HEK293T (cell line): ENCODE measurements around the gene HDAC11.

Experiments
- CTCF ChIA-PET: fragments of 350-600 bp; formaldehyde crosslinking; extraction: SDS; loops from one replicate; lab custom pipeline; 2021; ENCODE audit warnings: antibody characterized with exemption, inconsistent platforms; lab: Yijun Ruan, JAX
- POLR2A ChIA-PET: fragments of 350-600 bp; formaldehyde crosslinking; extraction: SDS; loops from one replicate; lab custom pipeline; 2020; ENCODE audit warnings: antibody characterized with exemption, inconsistent platforms; lab: Yijun Ruan, JAX
- DNase-seq: peaks from one replicate; pipeline ENCODE4 v3.0.0; 2012; ENCODE audit warnings: mixed read lengths; ENCODE audit errors: extremely low spot score
- ARNT ChIP-seq: fragments of 450-650 bp; IDR thresholded peaks from 2 replicates; pipeline ENCODE4 v1.6.1; 2017; ENCODE audit warnings: mild to moderate bottlenecking
- BHLHE40 ChIP-seq: fragments of 450-650 bp; IDR thresholded peaks from 2 replicates; pipeline ENCODE4 v1.6.1; 2016; ENCODE audit warnings: mild to moderate bottlenecking, moderate library complexity, borderline replicate concordance
- CTBP1 ChIP-seq: fragments of 450-650 bp; IDR thresholded peaks from 2 replicates; pipeline ENCODE4 v1.6.1; 2016; ENCODE audit warnings: borderline replicate concordance
- ELF4 ChIP-seq: fragments of 450-650 bp; IDR thresholded peaks from 2 replicates; pipeline ENCODE4 v1.6.1; 2017; ENCODE audit warnings: antibody characterized with exemption
- FOXA1 ChIP-seq: fragments of 450-650 bp; IDR thresholded peaks from 2 replicates; pipeline ENCODE4 v1.6.1; 2016; ENCODE audit warnings: mild to moderate bottlenecking
- FOXK2 ChIP-seq: fragments of 450-650 bp; IDR thresholded peaks from 2 replicates; pipeline ENCODE4 v1.6.1; 2016; ENCODE audit warnings: mild to moderate bottlenecking
- FOXM1 ChIP-seq: fragments of 450-650 bp; IDR thresholded peaks from 2 replicates; pipeline ENCODE4 v1.6.1; 2017; ENCODE audit warnings: mild to moderate bottlenecking, borderline replicate concordance
- HDGF ChIP-seq: fragments of 450-650 bp; IDR thresholded peaks from 2 replicates; pipeline ENCODE4 v1.6.1; 2017; ENCODE audit warnings: antibody characterized with exemption, borderline replicate concordance
- L3MBTL2 ChIP-seq: fragments of 450-650 bp; conservative IDR thresholded peaks from 2 replicates; pipeline ENCODE4 v1.6.1; 2016; ENCODE audit warnings: mild to moderate bottlenecking
- LEF1 ChIP-seq: fragments of 450-650 bp; IDR thresholded peaks from 2 replicates; pipeline ENCODE4 v1.6.1; 2017; ENCODE audit warnings: mild to moderate bottlenecking, borderline replicate concordance
- NFRKB ChIP-seq: fragments of 450-650 bp; IDR thresholded peaks from 2 replicates; pipeline ENCODE4 v1.6.1; 2016; ENCODE audit warnings: mild to moderate bottlenecking, moderate library complexity
- SP1 ChIP-seq: fragments of 450-650 bp; IDR thresholded peaks from 2 replicates; pipeline ENCODE4 v1.6.1; 2017
- SUZ12 ChIP-seq: fragments of 450-650 bp; IDR thresholded peaks from 2 replicates; pipeline ENCODE4 v1.6.1; 2016; ENCODE audit warnings: mild to moderate bottlenecking
- TARDBP ChIP-seq: fragments of 450-650 bp; IDR thresholded peaks from 2 replicates; pipeline ENCODE4 v1.6.1; 2016
- ZNF384 ChIP-seq: fragments of 450-650 bp; IDR thresholded peaks from 2 replicates; pipeline ENCODE4 v1.6.1; 2016
- TF ChIP-seq, protein P1 (sequence below): fragments of 450-650 bp; IDR thresholded peaks from 2 replicates; pipeline ENCODE4 v1.6.1; 2016

HDAC11 gene

DNA sequence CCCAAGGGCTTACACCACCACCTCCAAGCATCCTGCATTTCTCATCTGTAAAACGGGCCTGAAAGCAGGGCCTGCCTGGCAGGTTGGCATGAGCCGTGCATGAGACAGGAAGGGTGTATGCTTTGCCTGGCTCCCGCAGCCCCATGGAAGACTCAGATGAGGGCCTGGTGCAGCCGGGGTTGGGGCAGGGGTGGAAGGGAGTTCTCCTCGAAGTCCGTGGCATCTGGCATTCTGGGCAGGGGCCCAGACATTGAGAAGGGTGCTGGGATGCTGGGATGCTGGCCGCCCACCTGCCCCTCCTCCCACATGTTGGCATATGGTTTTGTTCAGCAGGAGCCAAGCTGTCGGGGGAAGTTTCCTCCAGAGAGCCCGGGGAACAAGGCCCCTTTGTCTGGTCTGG is 55.8 kb downstream of the HDAC11 start:
- DNase-seq, result no peak
- ChIA-PET CTCF (no interaction called here), POLR2A (no interaction called here)
- TF ChIP-seq FOXK2, result no peak
- TF ChIP-seq SP1, result no peak
- TF ChIP-seq ARNT, result no peak
- TF ChIP-seq LEF1, result no peak
- TF ChIP-seq FOXM1, result no peak
- no peak for TF ChIP-seq L3MBTL2

DNA sequence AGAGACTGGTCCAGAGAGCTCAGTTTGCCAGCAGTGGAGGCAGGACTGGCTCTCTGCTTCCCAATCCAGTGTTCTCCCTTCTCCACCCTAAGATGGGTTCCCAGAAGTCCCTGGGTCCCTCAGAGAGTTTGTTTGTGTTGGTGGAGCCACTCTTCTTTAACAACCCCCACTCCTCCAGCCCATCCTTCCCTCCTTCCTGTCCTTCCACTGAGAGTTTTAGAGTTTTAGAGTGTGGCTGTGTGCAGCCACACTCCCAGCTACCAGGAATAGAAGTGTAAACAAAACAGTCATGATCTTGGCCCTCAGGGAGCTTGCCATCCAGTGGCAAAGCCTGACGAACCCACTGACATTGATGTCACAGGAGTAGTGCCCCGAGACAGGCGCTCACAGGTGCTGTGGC is 56.3 kb downstream of the HDAC11 start:
- ChIA-PET CTCF (no interaction called here), POLR2A (no interaction called here)
- no peak for DNase-seq
- TF ChIP-seq ARNT, result no peak

DNA sequence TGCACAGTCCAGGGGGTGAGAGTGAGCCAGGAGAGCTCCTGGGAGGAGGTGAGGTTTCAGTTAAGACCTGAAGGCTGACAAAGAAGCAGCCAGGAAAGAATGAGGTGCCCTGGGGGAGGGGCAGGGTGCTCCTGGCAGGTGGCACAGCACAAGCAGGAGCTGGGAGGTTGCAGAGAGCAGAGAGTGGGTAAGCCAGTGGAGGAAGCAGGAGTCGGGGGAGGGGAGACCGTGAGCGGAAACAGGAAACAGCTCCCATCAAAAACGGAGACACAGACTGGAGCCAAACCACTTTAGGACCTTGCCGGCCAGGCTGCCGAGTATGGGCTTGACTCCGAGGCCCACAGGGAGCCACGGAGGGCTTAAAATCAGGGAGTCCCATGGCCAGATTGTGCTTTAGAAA is 56.7 kb downstream of the HDAC11 start:
- CTCF ChIA-PET, result no interaction called here
- no peak for DNase-seq

DNA sequence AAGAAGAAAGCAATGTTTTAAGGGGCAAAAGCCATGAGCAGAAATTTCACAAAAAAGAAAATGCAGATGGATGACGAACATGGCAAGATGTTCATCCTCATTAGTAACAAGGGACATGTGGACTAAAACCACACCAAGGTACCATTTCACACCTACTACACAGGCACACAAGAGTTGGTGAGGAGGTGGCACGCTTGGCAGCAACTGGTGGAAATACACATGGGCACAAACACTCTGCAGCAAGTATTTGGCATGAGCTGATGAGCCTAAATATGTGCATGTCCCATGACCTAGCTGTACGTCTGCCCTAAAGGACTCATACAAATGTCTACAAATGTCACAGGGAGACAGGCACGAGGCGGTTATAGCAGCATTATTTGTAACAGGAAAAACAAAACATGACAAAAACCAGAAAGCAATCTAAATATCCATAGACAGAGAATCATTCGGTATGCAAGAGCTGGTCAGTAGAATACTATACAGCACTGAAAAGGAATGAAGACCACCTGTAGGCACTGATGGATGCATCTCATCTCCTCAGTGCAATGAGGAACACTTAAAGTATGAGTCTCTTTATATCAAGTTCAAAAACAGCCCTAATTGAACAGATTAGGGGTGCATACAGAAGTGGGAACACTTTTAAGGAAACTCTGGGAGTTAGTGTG is 57.3 kb downstream of the HDAC11 start:
- no peak for TF ChIP-seq TARDBP
- CTCF ChIA-PET, result no interaction called here
- DNase-seq, result no peak
- POLR2A ChIA-PET, result no interaction called here

More for the DNA sequence above, 56.7 kb downstream of the HDAC11 start:
- TF ChIP-seq ARNT, result no peak
- no peak for TF ChIP-seq ZNF384
- no peak for TF ChIP-seq SUZ12
- no peak for TF ChIP-seq FOXM1
- TF ChIP-seq CTBP1, result no peak
- no peak for TF ChIP-seq BHLHE40
- TF ChIP-seq NFRKB, result no peak
- no peak for TF ChIP-seq HDGF
- no peak for TF ChIP-seq ELF4
- no peak for TF ChIP-seq LEF1
- no peak for TF ChIP-seq L3MBTL2
- TF ChIP-seq FOXK2, result no peak
- no peak for TF ChIP-seq SP1
- no peak for TF ChIP-seq FOXA1
- no peak for TF ChIP-seq TARDBP
- TF ChIP-seq, protein P1, sequence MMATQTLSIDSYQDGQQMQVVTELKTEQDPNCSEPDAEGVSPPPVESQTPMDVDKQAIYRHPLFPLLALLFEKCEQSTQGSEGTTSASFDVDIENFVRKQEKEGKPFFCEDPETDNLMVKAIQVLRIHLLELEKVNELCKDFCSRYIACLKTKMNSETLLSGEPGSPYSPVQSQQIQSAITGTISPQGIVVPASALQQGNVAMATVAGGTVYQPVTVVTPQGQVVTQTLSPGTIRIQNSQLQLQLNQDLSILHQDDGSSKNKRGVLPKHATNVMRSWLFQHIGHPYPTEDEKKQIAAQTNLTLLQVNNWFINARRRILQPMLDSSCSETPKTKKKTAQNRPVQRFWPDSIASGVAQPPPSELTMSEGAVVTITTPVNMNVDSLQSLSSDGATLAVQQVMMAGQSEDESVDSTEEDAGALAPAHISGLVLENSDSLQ, result no peak
- POLR2A ChIA-PET, result no interaction called here

DNA sequence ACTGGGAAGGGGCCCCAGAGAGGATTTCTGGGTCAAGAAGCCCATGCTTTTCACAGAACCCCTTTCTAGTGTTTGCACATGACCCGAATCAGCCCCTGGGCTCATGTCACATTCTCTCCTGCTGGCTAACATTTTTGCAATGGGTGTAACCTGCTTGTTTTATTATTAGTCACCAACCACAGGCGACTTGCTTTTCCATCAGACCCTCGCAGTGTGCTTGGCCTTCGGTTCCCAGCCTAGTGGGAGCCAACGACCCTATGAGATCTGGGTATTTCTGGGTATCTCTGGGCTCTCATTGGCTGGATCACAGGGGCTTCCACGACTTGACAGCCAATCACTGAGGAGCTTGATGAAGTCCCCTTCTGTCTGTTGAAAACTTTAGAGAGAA is 57.8 kb downstream of the HDAC11 start:
- DNase-seq, result no peak
- POLR2A ChIA-PET, result no interaction called here
- TF ChIP-seq ELF4 (no peak), FOXA1 (no peak), FOXM1 (no peak), SP1 (no peak), BHLHE40 (no peak), FOXK2 (no peak), LEF1 (no peak), ARNT (no peak), ZNF384 (no peak), L3MBTL2 (no peak), TARDBP (no peak), CTBP1 (no peak), HDGF (no peak), NFRKB (no peak), SUZ12 (no peak)
- TF ChIP-seq, protein P1, result no peak
- CTCF ChIA-PET, result no interaction called here

DNA sequence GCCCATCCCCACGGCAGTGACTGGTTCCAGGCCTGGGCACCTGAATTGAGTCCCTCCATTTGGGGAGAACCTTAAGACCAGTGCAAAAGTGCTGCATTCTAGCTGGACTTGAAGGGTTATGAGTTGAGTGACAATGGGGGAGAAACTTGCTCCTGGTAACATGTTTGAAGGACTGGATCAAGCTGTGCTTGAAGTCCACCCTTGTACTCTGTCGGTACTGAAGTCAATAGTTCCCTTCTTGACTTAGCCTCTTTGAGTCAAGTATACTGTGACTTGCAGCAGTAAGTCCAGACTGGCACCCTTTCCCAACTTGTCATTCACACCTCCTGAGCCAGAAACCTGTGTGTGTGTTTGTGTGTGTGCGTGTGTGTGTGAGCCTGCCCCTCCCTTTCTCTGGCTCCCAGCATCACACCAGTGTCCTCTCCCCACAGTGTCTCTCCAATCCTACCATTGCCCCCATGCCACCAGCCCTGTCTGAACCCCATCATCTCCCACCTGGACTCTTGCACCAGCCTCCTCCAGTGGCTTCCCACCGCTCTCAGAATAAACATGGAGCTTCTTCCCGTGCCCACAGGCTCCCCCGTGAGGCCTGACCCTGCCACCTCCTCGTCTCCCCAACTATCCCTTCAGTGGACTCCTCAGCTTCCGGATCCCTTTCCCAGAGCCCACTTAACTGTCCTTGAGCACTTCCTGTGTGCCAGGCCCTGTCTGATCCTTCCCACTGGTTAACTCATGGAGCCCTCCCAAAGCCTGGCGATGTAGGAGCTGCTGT is 58.6 kb downstream of the HDAC11 start:
- ChIA-PET POLR2A (no interaction called here), CTCF (interaction anchor here (0.7 to 1.4 kb wide), 2 partner anchors 109 to 115 kb away, joined by 4 read pairs; no protein-coding TSS in a partner anchor)
- TF ChIP-seq FOXK2 (no peak), HDGF (no peak), SP1 (no peak), SUZ12 (no peak), LEF1 (no peak), L3MBTL2 (no peak), FOXM1 (no peak), BHLHE40 (no peak), NFRKB (no peak), TARDBP (no peak), ELF4 (no peak), FOXA1 (no peak), CTBP1 (no peak), ARNT (no peak), ZNF384 (no peak)
- TF ChIP-seq, protein P1, result no peak
- DNase-seq, result no peak
